SK-N-SH treated with all-trans-retinoic acid at 6 μM for 48 hours (cell line): ENCODE data around the gene PTPRD.

Experiments
- ATAC-seq: fragments of 200-7000 bp; cut with Tn5 transposase; 3 replicates; pipeline ENCODE4 v1.9.1; 2020; ENCODE audit warnings: mild to moderate bottlenecking, moderate library complexity
- ARNTL ChIP-seq: fragments of 450-650 bp; formaldehyde crosslinking; IDR thresholded peaks from 2 replicates; pipeline ENCODE4 v1.5.0; 2020; ENCODE audit warnings: low read depth, mild to moderate bottlenecking, moderate library complexity, borderline replicate concordance
- BACH2 ChIP-seq: fragments of 250-450 bp; sonication (Bioruptor Pico); IDR thresholded peaks from 2 replicates; pipeline ENCODE4 v1.9.0; 2021; ENCODE audit warnings: mild to moderate bottlenecking, borderline replicate concordance
- CREB5 ChIP-seq: fragments of 250-450 bp; sonication (Bioruptor Pico); IDR thresholded peaks from 2 replicates; pipeline ENCODE4 v1.5.1; 2020; ENCODE audit warnings: low read depth, mild to moderate bottlenecking, moderate library complexity
- CSDC2 ChIP-seq: fragments of 250-450 bp; sonication (Bioruptor Pico); IDR thresholded peaks from 2 replicates; pipeline ENCODE4 v1.5.0; 2020; ENCODE audit warnings: mild to moderate bottlenecking, moderate library complexity
- ESRRG ChIP-seq: fragments of 250-450 bp; sonication (Bioruptor Pico); IDR thresholded peaks from 2 replicates; pipeline ENCODE4 v1.6.1; 2021; ENCODE audit warnings: mild to moderate bottlenecking
- GLIS3 ChIP-seq: fragments of 250-450 bp; sonication (Bioruptor Pico); IDR thresholded peaks from 2 replicates; pipeline ENCODE4 v1.5.0; 2020; ENCODE audit warnings: mild to moderate bottlenecking, moderate library complexity
- ISL1 ChIP-seq: fragments of 250-450 bp; sonication (Bioruptor Pico); IDR thresholded peaks from 2 replicates; pipeline ENCODE4 v2.1.2; 2022; ENCODE audit warnings: mild to moderate bottlenecking, moderate library complexity
- OSR1 ChIP-seq: fragments of 250-450 bp; sonication (Bioruptor Pico); IDR thresholded peaks from 2 replicates; pipeline ENCODE4 v1.8.0; 2022; ENCODE audit warnings: moderate library complexity, mild to moderate bottlenecking, inconsistent platforms
- PATZ1 ChIP-seq: fragments of 250-450 bp; sonication (Bioruptor Pico); IDR thresholded peaks from 2 replicates; pipeline ENCODE4 v1.8.0; 2020; ENCODE audit warnings: mild to moderate bottlenecking, moderate library complexity, borderline replicate concordance
- POU6F1 ChIP-seq: fragments of 250-450 bp; sonication (Bioruptor Pico); IDR thresholded peaks from 2 replicates; pipeline ENCODE4 v1.8.0; 2021; ENCODE audit warnings: low read depth, mild to moderate bottlenecking, moderate library complexity, borderline replicate concordance
- PPARA ChIP-seq: fragments of 250-450 bp; sonication (Bioruptor Pico); IDR thresholded peaks from 2 replicates; pipeline ENCODE4 v1.5.0; 2020; ENCODE audit warnings: mild to moderate bottlenecking, borderline replicate concordance
- RARB ChIP-seq: fragments of 250-450 bp; sonication (Bioruptor Pico); IDR thresholded peaks from 2 replicates; pipeline ENCODE4 v1.8.0; 2021; ENCODE audit warnings: mild to moderate bottlenecking, moderate library complexity
- SNAI2 ChIP-seq: fragments of 250-450 bp; sonication (Bioruptor Pico); IDR thresholded peaks from 2 replicates; pipeline ENCODE4 v1.5.0; 2020; ENCODE audit warnings: mild to moderate bottlenecking, moderate library complexity
- TCF4 ChIP-seq: fragments of 250-450 bp; sonication (Bioruptor Pico); IDR thresholded peaks from 2 replicates; pipeline ENCODE4 v1.8.0; 2021; ENCODE audit warnings: mild to moderate bottlenecking, moderate library complexity, borderline replicate concordance
- TOX ChIP-seq: fragments of 250-450 bp; sonication (Bioruptor Pico); IDR thresholded peaks from 2 replicates; pipeline ENCODE4 v1.8.0; 2021; ENCODE audit warnings: mild to moderate bottlenecking, moderate library complexity, borderline replicate concordance
- TSHZ2 ChIP-seq: fragments of 250-450 bp; sonication (Bioruptor Pico); IDR thresholded peaks from 2 replicates; pipeline ENCODE4 v1.5.0; 2020; ENCODE audit warnings: mild to moderate bottlenecking, moderate library complexity
- ZC3H10 ChIP-seq: fragments of 250-450 bp; sonication (Bioruptor Pico); IDR thresholded peaks from 2 replicates; pipeline ENCODE4 v1.5.1; 2021; ENCODE audit warnings: mild to moderate bottlenecking, moderate library complexity
- ZFP3 ChIP-seq: fragments of 250-450 bp; sonication (Bioruptor Pico); IDR thresholded peaks from 2 replicates; pipeline ENCODE4 v1.5.0; 2020; ENCODE audit warnings: mild to moderate bottlenecking, moderate library complexity
- ZFP30 ChIP-seq: fragments of 450-650 bp; formaldehyde crosslinking; IDR thresholded peaks from 2 replicates; pipeline ENCODE4 v1.5.0; 2022; ENCODE audit warnings: mild to moderate bottlenecking, moderate library complexity
- ZNF565 ChIP-seq: fragments of 450-650 bp; formaldehyde crosslinking; conservative IDR thresholded peaks from 2 replicates; pipeline ENCODE4 v1.5.0; 2020; ENCODE audit warnings: low read depth, mild to moderate bottlenecking, moderate library complexity
- ZNF70 ChIP-seq: fragments of 450-650 bp; formaldehyde crosslinking; IDR thresholded peaks from 2 replicates; pipeline ENCODE4 v1.5.0; 2020; ENCODE audit warnings: mild to moderate bottlenecking, moderate library complexity
- ZNF8 ChIP-seq: fragments of 450-650 bp; formaldehyde crosslinking; IDR thresholded peaks from 2 replicates; pipeline ENCODE4 v1.5.0; 2020; ENCODE audit warnings: mild to moderate bottlenecking, moderate library complexity
- TF ChIP-seq, protein P1 (sequence below): fragments of 250-450 bp; sonication (Bioruptor Pico); IDR thresholded peaks from 2 replicates; pipeline ENCODE4 v1.5.1; 2021; ENCODE audit warnings: mild to moderate bottlenecking, moderate library complexity

The PTPRD gene

GRCh38 chr9:8859416-8859815, 1753.4 kb downstream of the PTPRD start:
- ATAC-seq = no peak
- TF ChIP-seq TOX = no peak
- TF ChIP-seq RARB (CRISPR knock-in tag) = no peak
- no peak for TF ChIP-seq TSHZ2 (CRISPR knock-in tag)
- TF ChIP-seq ZNF70 (CRISPR knock-in tag) = no peak
- TF ChIP-seq GLIS3 (CRISPR knock-in tag) = no peak
- no peak for TF ChIP-seq PATZ1 (CRISPR knock-in tag)
- no peak for TF ChIP-seq ZFP30 (CRISPR knock-in tag)
- TF ChIP-seq ZFP3 (CRISPR knock-in tag) = no peak
- no peak for TF ChIP-seq PPARA
- TF ChIP-seq ZC3H10 (CRISPR knock-in tag) = no peak
- no peak for TF ChIP-seq ZNF565 (CRISPR knock-in tag)
- no peak for TF ChIP-seq POU6F1 (CRISPR knock-in tag)
- no peak for TF ChIP-seq ISL1 (CRISPR knock-in tag)
- TF ChIP-seq ESRRG (CRISPR knock-in tag) = no peak
- TF ChIP-seq CSDC2 (CRISPR knock-in tag) = no peak
- TF ChIP-seq, protein P1, sequence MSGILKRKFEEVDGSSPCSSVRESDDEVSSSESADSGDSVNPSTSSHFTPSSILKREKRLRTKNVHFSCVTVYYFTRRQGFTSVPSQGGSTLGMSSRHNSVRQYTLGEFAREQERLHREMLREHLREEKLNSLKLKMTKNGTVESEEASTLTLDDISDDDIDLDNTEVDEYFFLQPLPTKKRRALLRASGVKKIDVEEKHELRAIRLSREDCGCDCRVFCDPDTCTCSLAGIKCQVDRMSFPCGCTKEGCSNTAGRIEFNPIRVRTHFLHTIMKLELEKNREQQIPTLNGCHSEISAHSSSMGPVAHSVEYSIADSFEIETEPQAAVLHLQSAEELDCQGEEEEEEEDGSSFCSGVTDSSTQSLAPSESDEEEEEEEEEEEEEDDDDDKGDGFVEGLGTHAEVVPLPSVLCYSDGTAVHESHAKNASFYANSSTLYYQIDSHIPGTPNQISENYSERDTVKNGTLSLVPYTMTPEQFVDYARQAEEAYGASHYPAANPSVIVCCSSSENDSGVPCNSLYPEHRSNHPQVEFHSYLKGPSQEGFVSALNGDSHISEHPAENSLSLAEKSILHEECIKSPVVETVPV (CRISPR knock-in tag) = no peak
- TF ChIP-seq ZNF8 (CRISPR knock-in tag) = no peak
- TF ChIP-seq TCF4 = no peak

DNA sequence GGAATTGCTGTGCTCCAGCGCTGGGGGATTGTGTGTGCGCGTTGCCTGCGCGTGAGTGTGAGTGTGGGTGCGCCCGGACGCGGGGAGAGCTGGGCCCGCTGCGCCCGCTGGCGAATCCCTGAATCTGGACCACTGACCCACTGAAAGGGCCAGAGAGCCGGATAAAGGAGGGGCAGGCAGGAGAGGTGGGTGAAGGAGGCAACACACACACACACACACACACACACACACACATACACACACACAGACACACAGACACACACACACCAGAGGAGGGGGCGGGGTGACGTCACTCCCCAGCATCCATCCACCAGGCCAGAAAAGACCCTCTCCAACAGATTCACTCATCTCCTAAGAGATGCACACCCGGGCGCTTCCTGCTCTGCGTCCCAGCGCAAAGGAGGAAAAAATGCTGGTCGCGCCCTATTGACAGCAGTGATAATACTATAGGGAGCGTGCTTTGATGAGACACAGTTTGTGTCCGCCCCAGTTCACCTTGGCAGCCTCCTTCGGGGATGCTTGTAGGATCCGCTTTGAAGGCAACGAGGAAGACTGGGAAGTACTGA, 1754.1 kb downstream of the PTPRD start:
- no peak for ATAC-seq
- no peak for TF ChIP-seq ZFP3 (CRISPR knock-in tag)

GRCh38 chr9:8857926-8858595, 1754.7 kb downstream of the PTPRD start:
- no peak for TF ChIP-seq ZNF70 (CRISPR knock-in tag)
- no peak for TF ChIP-seq ARNTL (CRISPR knock-in tag)
- no peak for TF ChIP-seq BACH2 (CRISPR knock-in tag)
- TF ChIP-seq, protein P1 (CRISPR knock-in tag) = no peak
- TF ChIP-seq TCF4 = no peak
- TF ChIP-seq PATZ1 (CRISPR knock-in tag) = no peak
- TF ChIP-seq ESRRG (CRISPR knock-in tag) = no peak
- no peak for TF ChIP-seq OSR1
- no peak for TF ChIP-seq ZC3H10 (CRISPR knock-in tag)
- no peak for TF ChIP-seq CREB5
- no peak for TF ChIP-seq CSDC2 (CRISPR knock-in tag)
- TF ChIP-seq TOX = no peak
- TF ChIP-seq ZNF8 (CRISPR knock-in tag) = no peak
- no peak for TF ChIP-seq ZFP3 (CRISPR knock-in tag)
- TF ChIP-seq SNAI2 (CRISPR knock-in tag) = no peak
- no peak for TF ChIP-seq ISL1 (CRISPR knock-in tag)
- ATAC-seq = peak; percentile 62
